Breast epithelium (tissue), 4 donors: Measurements from ENCODE around the gene UMAD1. TPM values are rescaled to one million over a fixed set of nuclear protein-coding genes. Genes with fewer than 3 reads are reported as not detected.

ENCODE experiments used
- DNase-seq, 2 donors: peaks; one replicate each; pipeline ENCODE4 v3.0.0-alpha.2; 2019; ENCODE audit warnings: low spot score in 2 of 2
- H3K27ac ChIP-seq, 2 donors: fragments of 200-600 bp; sonication (generic) in 1 of 2; one replicate each; pipeline ENCODE4 v1.5.1; 2016 to 2019; ENCODE audit warnings: mild to moderate bottlenecking in 1 of 2
- H3K27me3 ChIP-seq, 2 donors: fragments of 200-600 bp; sonication (generic) in 1 of 2; one replicate each; pipeline versions ENCODE4 v1.5.1 to v1.6.0; 2017 to 2019; ENCODE audit warnings: control low read depth in 1 of 2, mild to moderate bottlenecking in 1 of 2
- H3K36me3 ChIP-seq: fragments of 200-600 bp; one replicate; pipeline ENCODE4 v1.5.1; 2019
- H3K4me1 ChIP-seq, 2 donors: fragments of 200-600 bp; sonication (generic); one replicate each; pipeline ENCODE4 v1.5.1; 2016 to 2019; ENCODE audit warnings: control low read depth in 1 of 2
- H3K4me3 ChIP-seq, 3 donors: fragments of 200-600 bp; sonication (generic); 1 replicate in 2 of 3; 2 replicates in 1 of 3; pipeline ENCODE4 v1.5.1; 2016 to 2019; ENCODE audit warnings: mild to moderate bottlenecking in 3 of 3, moderate library complexity in 2 of 3
- H3K9me3 ChIP-seq, 2 donors: fragments of 200-600 bp; sonication (generic) in 1 of 2; one replicate each; pipeline ENCODE4 v1.5.1; 2016 to 2019; ENCODE audit warnings: control low read depth in 1 of 2
- POLR2A ChIP-seq: fragments of 450-650 bp; IDR thresholded peaks from one replicate; pipeline ENCODE4 v1.6.1; 2016; ENCODE audit warnings: antibody characterized with exemption, mild to moderate bottlenecking, moderate library complexity
- POLR2AphosphoS5 ChIP-seq, 3 donors: sonication (generic); formaldehyde crosslinking; IDR thresholded peaks; one replicate each; pipeline ENCODE4 v1.6.1; 2017; ENCODE audit warnings: antibody characterized with exemption in 3 of 3
- intact Hi-C: fragments of 100-400 bp; cut with DNase I; formaldehyde crosslinking; loops from one replicate; pipeline ENCODE4 v1.15.1; 2023; ENCODE audit warnings: low total_unique reads
- total RNA-seq, 3 donors: library from RNA; depleted of rRNA; stranded (reverse); fragments of >200 nt; gene quantifications; one replicate each; pipeline ENCODE4 v1.1.0, GENCODE V29; 2016
- TF ChIP-seq, protein P1 (sequence below), 3 donors: fragments of 450-650 bp; IDR thresholded peaks; one replicate each; pipeline ENCODE4 v1.5.1; 2016 to 2017; ENCODE audit warnings: antibody characterized with exemption in 3 of 3, mild to moderate bottlenecking in 3 of 3, moderate library complexity in 3 of 3

UMAD1 gene
- total RNA-seq, 3 donors from 2014 or later: 13.6 to 25.6 (median 17.7) TPM

DNA sequence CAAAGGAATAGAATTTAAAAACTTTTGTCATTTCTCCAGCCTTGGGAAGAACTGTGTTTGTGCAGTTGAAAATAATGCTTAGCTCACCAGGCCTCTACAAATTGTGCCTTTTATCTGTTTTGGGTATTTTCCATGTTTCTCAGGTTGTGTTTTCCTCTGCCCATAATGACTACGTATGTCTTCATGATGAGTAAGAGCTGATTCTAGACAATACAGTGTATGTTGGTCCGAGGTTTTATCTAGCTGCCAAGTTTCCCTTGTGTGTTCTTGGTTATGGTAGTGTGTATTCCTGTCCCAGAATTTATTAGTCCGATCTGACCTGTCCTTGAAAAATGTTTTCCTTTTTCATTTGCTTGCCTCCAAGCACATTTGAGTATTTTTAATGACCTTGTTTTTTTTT lies 244.3 kb downstream of the UMAD1 start:
- Histone ChIP-seq H3K9me3 (no peaks in the 10 kb centered on the region), H3K36me3 (no peaks in the 10 kb centered on the region), H3K4me1 (no peaks in the 10 kb centered on the region), H3K4me3 (no peak overlapping the region), H3K27me3 (no peaks in the 10 kb centered on the region), H3K27ac (no peak overlapping the region)
- DNase-seq: no peak
- intact Hi-C loops: no loop called here
- TF ChIP-seq POLR2AphosphoS5 (IDR thresholded peaks at IDR 0.05) (no peak), POLR2A (no peak)
- TF ChIP-seq, protein P1, sequence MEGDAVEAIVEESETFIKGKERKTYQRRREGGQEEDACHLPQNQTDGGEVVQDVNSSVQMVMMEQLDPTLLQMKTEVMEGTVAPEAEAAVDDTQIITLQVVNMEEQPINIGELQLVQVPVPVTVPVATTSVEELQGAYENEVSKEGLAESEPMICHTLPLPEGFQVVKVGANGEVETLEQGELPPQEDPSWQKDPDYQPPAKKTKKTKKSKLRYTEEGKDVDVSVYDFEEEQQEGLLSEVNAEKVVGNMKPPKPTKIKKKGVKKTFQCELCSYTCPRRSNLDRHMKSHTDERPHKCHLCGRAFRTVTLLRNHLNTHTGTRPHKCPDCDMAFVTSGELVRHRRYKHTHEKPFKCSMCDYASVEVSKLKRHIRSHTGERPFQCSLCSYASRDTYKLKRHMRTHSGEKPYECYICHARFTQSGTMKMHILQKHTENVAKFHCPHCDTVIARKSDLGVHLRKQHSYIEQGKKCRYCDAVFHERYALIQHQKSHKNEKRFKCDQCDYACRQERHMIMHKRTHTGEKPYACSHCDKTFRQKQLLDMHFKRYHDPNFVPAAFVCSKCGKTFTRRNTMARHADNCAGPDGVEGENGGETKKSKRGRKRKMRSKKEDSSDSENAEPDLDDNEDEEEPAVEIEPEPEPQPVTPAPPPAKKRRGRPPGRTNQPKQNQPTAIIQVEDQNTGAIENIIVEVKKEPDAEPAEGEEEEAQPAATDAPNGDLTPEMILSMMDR (IDR thresholded peaks at IDR 0.05): no peak

- no peak for DNase-seq
- no peaks in the 10 kb centered on the region for H3K4me1 ChIP-seq
- no peak overlapping the region for H3K27ac ChIP-seq
- intact Hi-C loops: no loop called here
- H3K27me3 ChIP-seq: no peaks in the 10 kb centered on the region
- no peak overlapping the region for H3K4me3 ChIP-seq
- no peaks in the 10 kb centered on the region for H3K36me3 ChIP-seq
- H3K9me3 ChIP-seq: no peaks in the 10 kb centered on the region
- TF ChIP-seq, protein P1 (IDR thresholded peaks at IDR 0.05): no peak
Observed at GRCh38 chr7:7889791-7890568, 249.4 kb downstream of the UMAD1 start.

- H3K27me3 ChIP-seq: no peaks in the 10 kb centered on the region
- intact Hi-C loops: no loop called here
- no peak overlapping the region for H3K4me3 ChIP-seq
- H3K4me1 ChIP-seq: no peaks in the 10 kb centered on the region
- DNase-seq: no peak
- TF ChIP-seq POLR2A (no peak), POLR2AphosphoS5 (IDR thresholded peaks at IDR 0.05) (no peak)
- TF ChIP-seq, protein P1 (IDR thresholded peaks at IDR 0.05): no peak
- H3K27ac ChIP-seq: no peak overlapping the region
- no peaks in the 10 kb centered on the region for H3K36me3 ChIP-seq
- H3K9me3 ChIP-seq: no peaks in the 10 kb centered on the region
Observed at GRCh38 chr7:7895004-7895650, 254.6 kb downstream of the UMAD1 start.

DNA sequence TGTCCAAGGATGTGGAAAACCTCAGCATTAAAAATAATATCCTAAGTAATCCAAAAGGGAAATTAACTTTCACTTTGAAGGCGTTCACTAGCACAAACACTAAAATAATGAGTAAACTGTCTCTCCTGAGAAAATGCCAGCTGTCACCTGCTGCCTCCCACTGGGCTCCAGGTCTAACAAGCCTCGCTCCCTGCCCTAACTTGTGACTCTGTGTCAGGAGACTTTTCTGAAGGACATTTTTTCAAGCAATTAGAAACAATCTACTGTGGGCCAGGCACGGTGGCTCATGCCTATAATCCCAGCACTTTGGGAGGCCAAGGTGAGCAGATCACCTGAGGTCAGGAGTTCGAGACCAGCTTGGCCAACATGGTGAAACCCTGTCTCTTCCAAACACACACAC lies 255.2 kb downstream of the UMAD1 start:
- no peak for DNase-seq

DNA sequence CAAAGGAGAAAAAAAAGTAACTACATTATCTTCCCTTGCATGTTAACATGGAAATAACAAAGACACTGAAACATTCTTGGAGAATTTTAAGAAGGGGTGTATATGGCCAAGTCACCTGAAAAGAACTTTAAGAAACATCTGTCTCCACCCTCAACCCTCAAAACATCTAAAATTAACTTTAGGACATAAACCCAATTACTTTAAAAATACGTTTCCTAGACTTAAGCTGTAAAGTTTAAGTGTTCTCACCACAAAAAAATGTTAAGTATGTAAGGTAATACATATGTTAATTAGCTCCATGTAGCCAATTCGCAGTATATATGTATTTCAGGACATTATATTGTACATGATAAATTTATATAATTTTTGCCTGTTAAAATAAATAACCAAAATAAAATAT lies 257.0 kb downstream of the UMAD1 start:
- H3K4me1 ChIP-seq: no peaks in the 10 kb centered on the region
- DNase-seq: no peak
- H3K27me3 ChIP-seq: no peaks in the 10 kb centered on the region
- H3K36me3 ChIP-seq: no peaks in the 10 kb centered on the region
- intact Hi-C loops: no loop called here
- TF ChIP-seq POLR2AphosphoS5 (IDR thresholded peaks at IDR 0.05) (no peak), POLR2A (no peak)
- TF ChIP-seq, protein P1 (IDR thresholded peaks at IDR 0.05): no peak
- no peak overlapping the region for H3K4me3 ChIP-seq
- H3K9me3 ChIP-seq: no peaks in the 10 kb centered on the region
- no peak overlapping the region for H3K27ac ChIP-seq

More for the DNA sequence above, 255.2 kb downstream of the UMAD1 start:
- H3K36me3 ChIP-seq: no peaks in the 10 kb centered on the region
- no peaks in the 10 kb centered on the region for H3K27me3 ChIP-seq
- no peak overlapping the region for H3K27ac ChIP-seq
- no peaks in the 10 kb centered on the region for H3K9me3 ChIP-seq
- H3K4me3 ChIP-seq: no peak overlapping the region
- TF ChIP-seq POLR2AphosphoS5 (IDR thresholded peaks at IDR 0.05) (no peak), POLR2A (no peak)
- TF ChIP-seq, protein P1 (IDR thresholded peaks at IDR 0.05): no peak
- intact Hi-C loops: no loop called here
- no peaks in the 10 kb centered on the region for H3K4me1 ChIP-seq
